ENCODE measurements around the gene SIRPD. TPM values are rescaled to one million over a fixed set of nuclear protein-coding genes. Genes with fewer than 3 reads are reported as not detected.
A peak's percentile ranks its signal among the peaks of the same experiment; 100 is the strongest.

The SIRPD gene
- total and polyA plus RNA-seq, 2 of the 8 experiments (the other 6 are each of a cell fraction or from before 2014, with no cell fraction given): not detected

DNA sequence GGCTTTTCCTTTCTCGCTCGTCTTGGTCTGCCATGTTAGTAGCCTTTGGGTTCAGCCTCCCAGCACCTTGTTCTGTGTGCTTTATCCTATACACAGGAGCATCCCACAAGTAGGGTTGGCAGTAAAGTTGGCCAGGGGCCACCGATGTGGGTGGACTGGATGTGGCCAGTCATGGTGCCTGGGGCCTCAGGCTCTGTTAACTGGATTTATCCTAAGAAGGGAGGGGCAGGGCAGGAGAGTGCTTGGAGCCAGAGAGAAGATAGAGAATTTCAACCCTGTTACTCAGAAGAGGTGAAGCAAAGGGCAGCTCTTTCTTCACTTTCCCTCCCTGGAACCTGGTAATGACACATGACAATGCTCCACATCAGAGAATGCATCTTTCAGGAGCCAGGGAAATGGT is 52.1 kb downstream of the SIRPD start:
- Histone ChIP-seq H3K79me1 (ENCODE audit: low read depth, low read length) (no peaks in the 10 kb centered on the region), H3K36me3 (ENCODE audit: control insufficient read depth in 2 of 4, insufficient read depth in 4 of 4, low read length in 3 of 4) (no peaks in the 10 kb centered on the region), H4K91ac (replicated peaks; ENCODE audit: insufficient read length, low read length) (no peak overlapping the region), H3K4me2 (ENCODE audit: insufficient read depth in 1 of 2, low read depth in 2 of 2, low read length in 2 of 2) (no peak overlapping the region), H3K4ac (replicated peaks; ENCODE audit: insufficient read length, low read depth, low read length) (no peak overlapping the region), H3K23me2 (ENCODE audit: low read depth, low read length) (no peaks in the 10 kb centered on the region), H4K5ac (ENCODE audit: insufficient read length, low read depth, low read length) (no peak overlapping the region), H4K20me1 (replicated peaks in 1 of 2; ENCODE audit: control insufficient read depth in 1 of 2, insufficient read depth in 2 of 2, low read length in 2 of 2) (no peaks in the 10 kb centered on the region), H3K23ac (ENCODE audit: insufficient read length) (no peak overlapping the region), H3K9ac (replicated peaks in 1 of 4; ENCODE audit: extremely low read depth in 1 of 4, low read depth in 3 of 4, low read length in 3 of 4) (no peak overlapping the region), H3K27me3 (replicated peaks in 1 of 4; ENCODE audit: control insufficient read depth in 3 of 4, extremely low read depth in 1 of 4, insufficient read depth in 3 of 4, low read length in 3 of 4) (peaks cover 0 to under 1% (median 0%) of the 10 kb centered on the region in 4 experiments; a peak in 2 of 7 replicates), H2AK5ac (ENCODE audit: low read depth, low read length) (no peak overlapping the region), H3K4me1 (replicated peaks in 1 of 4; ENCODE audit: control insufficient read depth in 3 of 4, insufficient read depth in 4 of 4, low read length in 3 of 4) (peaks cover 4 to 7% (median 6%) of the 10 kb centered on the region in 4 experiments; a peak in 6 of 7 replicates), H2BK20ac (ENCODE audit: low read length) (no peak overlapping the region), H3K18ac (ENCODE audit: extremely low read depth, low read length) (no peak overlapping the region), H3K56ac (replicated peaks; ENCODE audit: insufficient read length, low read depth, low read length) (no peak overlapping the region), H3K14ac (ENCODE audit: insufficient read length) (no peak overlapping the region), H3K9me3 (ENCODE audit: insufficient read depth in 2 of 2, low read depth in 1 of 2, low read length in 1 of 2) (no peaks in the 10 kb centered on the region), H2AFZ (ENCODE audit: low read length) (no peak overlapping the region), H3K27ac (ENCODE audit: low read depth, low read length) (no peak overlapping the region), H2BK15ac (ENCODE audit: low read length) (0 out of 2 replicates have a peak overlapping the region, but pooled peaks have one; percentile 3), H2BK120ac (replicated peaks; ENCODE audit: low read depth, low read length) (no peak overlapping the region), H3K4me3 (ENCODE audit: extremely low read depth in 1 of 4, insufficient read depth in 2 of 4, low read depth in 3 of 4, low read length in 4 of 4) (no peak overlapping the region), H2BK5ac (ENCODE audit: low read depth, low read length) (no peak overlapping the region), H4K8ac (ENCODE audit: extremely low read depth, insufficient read depth, low read length) (no peak overlapping the region), H2BK12ac (ENCODE audit: low read depth, low read length) (no peak overlapping the region), H3K79me2 (ENCODE audit: control insufficient read depth in 1 of 2, insufficient read depth in 2 of 2, low read length in 2 of 2) (no peaks in the 10 kb centered on the region)
- POLR2A ChIA-PET (ENCODE audit: partially characterized antibody): interaction anchor here (1.6 kb wide), 1 partner anchor 11 kb away, joined by 4 read pairs; no protein-coding TSS in a partner anchor
- no peak for DNase-seq (ENCODE audit: low read depth in 1 of 2, low spot score in 2 of 2)
- FAIRE-seq: no peak
- 89% methylated on average over 3 of the region's 3 CpGs; no CpG with 5 or more reads in 1 of the 2 experiments for WGBS, 2 experiments (ENCODE audit: extremely low coverage in 1 of 2, insufficient coverage in 1 of 2, insufficient read length in 1 of 2, insufficient replicate concordance in 2 of 2, low coverage in 1 of 2, low lambda C conversion rate in 2 of 2, missing lambda C conversion rate in 1 of 2)
- CTCF ChIA-PET (ENCODE audit: partially characterized antibody): interaction anchor here (0.8 to 4.6 kb wide), 9 partner anchors 14 to 588 kb away, joined by 3 to 63 read pairs (median 3); partner anchors contain the start of genes NSFL1C and SIRPB2
- no peak for TF ChIP-seq SUZ12 (IDR thresholded peaks at IDR 0.05; ENCODE audit: low read length)
- no peak for TF ChIP-seq RAD21 (IDR thresholded peaks at IDR 0.05 in 1 of 2, conservative IDR thresholded peaks at IDR 0.05 in 1 of 2; ENCODE audit: low read depth in 2 of 2, low read length in 2 of 2)

Data from H1 (cell line).